Fibroblast of gingiva (primary cell): Measurements from ENCODE around the gene POLD2.
A peak's percentile ranks its signal among the peaks of the same experiment; 100 is the strongest.
"Not testable (repeated sequence)": the region's sequence is repeated elsewhere in the genome, so short reads cannot be mapped to it uniquely, and the experiment has no call there.

Experiments
- DNase-seq: peaks from one replicate; pipeline ENCODE4 v3.0.0-alpha.2; 2011; ENCODE audit warnings: low read depth

Gene POLD2

GRCh38 chr7:44123190-44124003 is at the start of gene POLD2:
POLD2 (minus strand) TSS chr7:44123548; CDS start chr7:44122053, 1,495 bp downstream.
- peak; percentile 95 for DNase-seq

GRCh38 chr7:44172803-44173424 is 49.6 kb upstream of the POLD2 start:
- no peak for DNase-seq

- no peak for DNase-seq
Observed at GRCh38 chr7:44172352-44172751, 49.0 kb upstream of the POLD2 start.

GRCh38 chr7:44171901-44172300 is 48.6 kb upstream of the POLD2 start:
- DNase-seq = not testable (repeated sequence)

GRCh38 chr7:44167920-44168319 is 44.6 kb upstream of the POLD2 start:
- no peak for DNase-seq

- peak; percentile 94 for DNase-seq
Observed at GRCh38 chr7:44163591-44163990, 40.2 kb upstream of the POLD2 start.

GRCh38 chr7:44162785-44163395 is 39.5 kb upstream of the POLD2 start:
- no peak for DNase-seq

GRCh38 chr7:44162179-44162578 is 38.8 kb upstream of the POLD2 start:
- peak; percentile 63 for DNase-seq

- DNase-seq = no peak
Observed at GRCh38 chr7:44161371-44161770, 38.0 kb upstream of the POLD2 start.

GRCh38 chr7:44159824-44160630 is 36.7 kb upstream of the POLD2 start:
- DNase-seq = no peak

- DNase-seq = no peak
Observed at GRCh38 chr7:44158873-44159631, 35.7 kb upstream of the POLD2 start.

- no peak for DNase-seq
Observed at GRCh38 chr7:44158096-44158872, 34.9 kb upstream of the POLD2 start.

- DNase-seq = no peak
Observed at GRCh38 chr7:44157116-44158080, 34.0 kb upstream of the POLD2 start.

- DNase-seq = no peak
Observed at GRCh38 chr7:44156453-44157010, 33.2 kb upstream of the POLD2 start.

GRCh38 chr7:44155191-44156185 is 32.1 kb upstream of the POLD2 start:
- DNase-seq = no peak

GRCh38 chr7:44154703-44155102 is 31.4 kb upstream of the POLD2 start:
- DNase-seq = no peak

GRCh38 chr7:44153948-44154335 is 30.6 kb upstream of the POLD2 start:
- DNase-seq = no peak
